ENCODE measurements around the gene SEMA7A. TPM values are rescaled to one million over a fixed set of nuclear protein-coding genes. Genes with fewer than 3 reads are reported as not detected.
"Not testable (repeated sequence)": the region's sequence is repeated elsewhere in the genome, so short reads cannot be mapped to it uniquely, and the experiment has no call there.

SEMA7A gene
- total RNA-seq, 2 donors from 2014 or later = 1.8 to 2.0 TPM

GRCh38 chr15:74391582-74392450 lies 41.9 kb downstream of the SEMA7A start:
- intact Hi-C loops (cut with DNase I) = no loop called here
- Histone ChIP-seq H3K27ac (no peak overlapping the region), H3K4me1 (no peaks in the 10 kb centered on the region), H3K4me3 (no peak overlapping the region), H3K9me3 (no peaks in the 10 kb centered on the region), H3K9ac (ENCODE audit: low read depth in 2 of 2, low read length in 2 of 2) (no peak overlapping the region), H3K36me3 (no peaks in the 10 kb centered on the region), H3K27me3 (no peaks in the 10 kb centered on the region)
- no peak for TF ChIP-seq CTCF (IDR thresholded peaks at IDR 0.05)
- no peak for DNase-seq

GRCh38 chr15:74390647-74391288 lies 43.0 kb downstream of the SEMA7A start:
- Histone ChIP-seq H3K27me3 (no peaks in the 10 kb centered on the region), H3K27ac (no peak overlapping the region), H3K9ac (ENCODE audit: low read depth in 2 of 2, low read length in 2 of 2) (no peak overlapping the region), H3K4me3 (no peak overlapping the region), H3K9me3 (no peaks in the 10 kb centered on the region), H3K4me1 (no peaks in the 10 kb centered on the region), H3K36me3 (no peaks in the 10 kb centered on the region)
- DNase-seq = no peak
- no peak for TF ChIP-seq CTCF (IDR thresholded peaks at IDR 0.05)
- intact Hi-C loops (cut with DNase I) = no loop called here

- H3K4me3 ChIP-seq; H3K9ac ChIP-seq (ENCODE audit: low read depth in 2 of 2, low read length in 2 of 2); H3K27ac ChIP-seq; DNase-seq; H3K4me1 ChIP-seq; H3K9me3 ChIP-seq; H3K27me3 ChIP-seq; intact Hi-C loops (cut with DNase I); H3K36me3 ChIP-seq: not testable (repeated sequence)
Observed at GRCh38 chr15:74390049-74390646, 43.6 kb downstream of the SEMA7A start.

- Histone ChIP-seq H3K9me3 (no peaks in the 10 kb centered on the region), H3K4me1 (no peaks in the 10 kb centered on the region), H3K36me3 (no peaks in the 10 kb centered on the region), H3K9ac (ENCODE audit: low read depth in 2 of 2, low read length in 2 of 2) (no peak overlapping the region), H3K27ac (no peak overlapping the region), H3K27me3 (no peaks in the 10 kb centered on the region), H3K4me3 (no peak overlapping the region)
- intact Hi-C loops (cut with DNase I) = no loop called here
- TF ChIP-seq CTCF (IDR thresholded peaks at IDR 0.05) = no peak
- no peak for DNase-seq
Observed at GRCh38 chr15:74389241-74390048, 44.3 kb downstream of the SEMA7A start.

GRCh38 chr15:74388363-74388951 lies 45.3 kb downstream of the SEMA7A start:
- no peak overlapping the region for H3K9ac ChIP-seq (ENCODE audit: low read depth in 2 of 2, low read length in 2 of 2)
- intact Hi-C loops (cut with DNase I) = no loop called here
- TF ChIP-seq CTCF (IDR thresholded peaks at IDR 0.05) = no peak
- no peaks in the 10 kb centered on the region for H3K27me3 ChIP-seq
- no peaks in the 10 kb centered on the region for H3K4me1 ChIP-seq
- no peak overlapping the region for H3K27ac ChIP-seq
- no peak overlapping the region for H3K4me3 ChIP-seq
- H3K36me3 ChIP-seq = no peaks in the 10 kb centered on the region
- H3K9me3 ChIP-seq = no peaks in the 10 kb centered on the region
- no peak for DNase-seq
